ENCODE results near the gene HABP4.

HABP4 gene

GRCh38 chr9:96522366-96522765, 72.4 kb downstream of the HABP4 start:
- DNase-seq (ENCODE audit: low spot score), result no peak

DNA sequence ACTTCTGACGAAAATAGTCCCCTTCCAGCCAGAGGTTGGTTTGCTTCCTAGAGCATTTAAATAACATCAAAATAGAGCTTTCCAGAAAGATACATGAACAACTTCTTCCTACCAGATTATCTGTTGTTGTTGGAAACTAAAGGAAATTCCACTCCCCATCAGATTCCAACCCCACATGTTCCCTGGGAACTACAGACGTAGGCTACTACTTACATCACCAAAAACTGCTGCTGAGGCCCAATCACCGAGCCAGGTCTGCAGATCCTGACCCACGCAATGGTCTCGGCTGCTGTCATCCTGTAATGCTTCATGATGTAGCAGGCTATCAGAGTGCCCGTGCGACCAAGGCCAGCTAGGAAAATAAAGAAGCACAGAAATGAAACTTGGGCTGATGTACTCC, 73.4 kb downstream of the HABP4 start:
- no peak for DNase-seq (ENCODE audit: low spot score)

GRCh38 chr9:96524045-96524444, 74.1 kb downstream of the HABP4 start:
- DNase-seq (ENCODE audit: low spot score), result no peak

DNA sequence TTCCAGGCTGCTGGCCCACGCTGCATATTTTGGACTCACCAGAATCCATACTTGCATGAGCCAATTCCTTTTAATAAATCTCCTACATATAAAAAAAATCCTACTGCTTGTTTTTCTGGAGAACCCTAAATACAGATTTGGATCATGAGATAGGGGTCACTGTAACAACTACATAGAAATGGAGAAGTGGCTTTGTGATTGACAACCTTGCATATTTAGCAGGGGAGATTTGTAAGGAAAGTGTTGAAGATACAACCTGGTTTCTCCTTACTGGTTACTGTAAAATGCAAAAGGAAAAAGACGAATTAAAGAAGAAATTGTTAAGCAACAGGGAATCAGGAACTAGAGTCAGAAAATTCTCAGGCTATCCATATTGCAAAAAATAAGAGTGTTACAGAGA, 74.8 kb downstream of the HABP4 start:
- DNase-seq (ENCODE audit: low spot score), result no peak

DNA sequence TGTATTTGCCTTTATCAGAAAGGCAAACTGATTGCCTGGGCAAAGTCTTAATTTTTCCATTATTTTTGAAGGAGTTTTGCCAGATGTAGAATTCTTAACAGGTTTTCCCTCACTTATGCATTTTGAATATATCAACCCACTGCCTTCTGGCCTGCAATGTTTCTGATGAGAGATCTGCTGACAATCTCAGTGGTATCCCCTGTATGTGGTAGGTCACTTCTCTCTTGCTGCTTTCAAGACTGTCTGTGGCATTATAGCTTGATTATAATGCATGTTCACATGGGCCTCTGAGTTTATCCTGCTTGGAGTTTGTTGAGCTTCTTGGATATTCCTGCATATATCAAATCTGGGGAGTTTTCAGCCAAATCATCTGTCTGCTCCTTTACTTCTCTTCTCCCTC, 82.2 kb downstream of the HABP4 start:
- no peak for DNase-seq (ENCODE audit: low spot score)

GRCh38 chr9:96540106-96540505, 90.1 kb downstream of the HABP4 start:
- DNase-seq (ENCODE audit: low spot score), result no peak
